Measurements from ENCODE around the gene ATP2A3. TPM values are rescaled to one million over a fixed set of nuclear protein-coding genes. Genes with fewer than 3 reads are reported as not detected.

ATP2A3 gene
- total and polyA plus RNA-seq, 7 donors, result 3.6 to 158 (median 12.7) TPM

GRCh38 chr17:3972931-3973330 lies 8.7 kb upstream of the ATP2A3 start:
- no peaks in the 10 kb centered on the region for H3K27me3 ChIP-seq
- H3K4me3 ChIP-seq, result no peak overlapping the region
- WGBS, 2 donors, result 56 to 66% methylated on average over 5 of the region's 5 CpGs
- no peaks in the 10 kb centered on the region for H3K36me3 ChIP-seq
- intact Hi-C loops (cut with DNase I), result no loop called here
- H3K27ac ChIP-seq, result no peak overlapping the region
- no peak for TF ChIP-seq POLR2A (IDR thresholded peaks at IDR 0.05)
- no peak for TF ChIP-seq POLR2AphosphoS5 (IDR thresholded peaks at IDR 0.05)
- no peak for TF ChIP-seq CTCF (IDR thresholded peaks at IDR 0.05)
- TF ChIP-seq EP300 (IDR thresholded peaks at IDR 0.05), result no peak
- H3K9me3 ChIP-seq, result peaks cover 0 to 8% (median 2%) of the 10 kb centered on the region in 4 donors
- peaks cover 0 to 12% (median 8%) of the 10 kb centered on the region in 4 donors for H3K4me1 ChIP-seq
- DNase-seq, result no peak

GRCh38 chr17:3972281-3972731 lies 8.1 kb upstream of the ATP2A3 start:
- H3K9me3 ChIP-seq, result peaks cover 0 to 8% (median 2%) of the 10 kb centered on the region in 4 donors
- WGBS, 2 donors, result 48 to 77% methylated on average over 15 of the region's 15 CpGs
- no peak for DNase-seq
- no peak overlapping the region for H3K27ac ChIP-seq
- H3K36me3 ChIP-seq, result no peaks in the 10 kb centered on the region
- peaks cover 0 to 12% (median 8%) of the 10 kb centered on the region in 4 donors for H3K4me1 ChIP-seq
- TF ChIP-seq CTCF (IDR thresholded peaks at IDR 0.05), result no peak
- no peak for TF ChIP-seq POLR2AphosphoS5 (IDR thresholded peaks at IDR 0.05)
- intact Hi-C loops (cut with DNase I), result no loop called here
- H3K27me3 ChIP-seq, result no peaks in the 10 kb centered on the region
- no peak overlapping the region for H3K4me3 ChIP-seq

- Histone ChIP-seq H3K27ac (no peak overlapping the region), H3K4me3 (no peak overlapping the region), H3K27me3 (peaks cover 0 to 10% (median 7%) of the 10 kb centered on the region in 3 donors), H3K36me3 (no peaks in the 10 kb centered on the region), H3K9me3 (peaks cover 0 to 8% (median 2%) of the 10 kb centered on the region in 4 donors), H3K4me1 (no peaks in the 10 kb centered on the region)
- 95 to 96% methylated on average over 6 of the region's 6 CpGs for WGBS, 2 donors
- TF ChIP-seq POLR2A (IDR thresholded peaks at IDR 0.05), result no peak
- TF ChIP-seq EP300 (IDR thresholded peaks at IDR 0.05), result no peak
- TF ChIP-seq POLR2AphosphoS5 (IDR thresholded peaks at IDR 0.05), result no peak
- no peak for TF ChIP-seq CTCF (IDR thresholded peaks at IDR 0.05)
- DNase-seq, result no peak
- intact Hi-C loops (cut with DNase I), result no loop called here
Measured at GRCh38 chr17:3970668-3971067, 6.4 kb upstream of the ATP2A3 start.

GRCh38 chr17:3969963-3970362 lies 5.7 kb upstream of the ATP2A3 start:
- Histone ChIP-seq H3K4me1 (peaks cover 0 to 6% (median 5%) of the 10 kb centered on the region in 4 donors), H3K4me3 (no peak overlapping the region), H3K9me3 (peaks cover 0 to 7% (median 1%) of the 10 kb centered on the region in 4 donors), H3K27me3 (peaks cover 3 to 17% (median 13%) of the 10 kb centered on the region in 3 donors), H3K27ac (no peak overlapping the region), H3K36me3 (no peaks in the 10 kb centered on the region)
- TF ChIP-seq POLR2A (IDR thresholded peaks at IDR 0.05) (no peak), CTCF (IDR thresholded peaks at IDR 0.05) (no peak), EP300 (IDR thresholded peaks at IDR 0.05) (no peak), POLR2AphosphoS5 (IDR thresholded peaks at IDR 0.05) (no peak)
- intact Hi-C loops (cut with DNase I), result no loop called here
- WGBS, 2 donors, result 90 to 92% methylated on average over 7 of the region's 7 CpGs
- DNase-seq, result no peak
